ENCODE measurements around the gene TRIM46.
A peak's percentile ranks its signal among the peaks of the same experiment; 100 is the strongest.
"Not testable (repeated sequence)": the region's sequence is repeated elsewhere in the genome, so short reads cannot be mapped to it uniquely, and the experiment has no call there.

The TRIM46 gene

DNA sequence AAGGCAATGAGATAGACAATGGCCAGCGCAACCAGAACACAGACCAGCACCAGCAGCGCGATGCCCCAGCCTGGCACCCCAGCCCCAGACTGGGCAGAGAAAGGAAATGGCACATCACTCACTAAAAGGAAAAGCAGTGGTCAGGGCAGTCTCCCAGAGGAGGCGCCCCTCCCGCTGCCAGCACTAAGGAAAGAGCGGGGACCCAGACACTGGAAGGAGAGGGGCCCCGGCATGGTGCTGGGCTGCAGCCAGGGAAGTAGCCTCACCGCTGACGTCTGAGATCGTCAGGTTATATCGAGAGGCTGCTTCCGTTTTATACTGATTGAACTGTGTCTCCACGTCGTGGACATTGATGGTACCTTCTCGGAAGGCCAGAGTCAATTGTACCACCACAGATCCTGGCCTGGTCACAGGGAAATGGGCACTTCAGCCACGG lies 13.8 kb downstream of the TRIM46 start:
- DNase-seq = no peak

DNA sequence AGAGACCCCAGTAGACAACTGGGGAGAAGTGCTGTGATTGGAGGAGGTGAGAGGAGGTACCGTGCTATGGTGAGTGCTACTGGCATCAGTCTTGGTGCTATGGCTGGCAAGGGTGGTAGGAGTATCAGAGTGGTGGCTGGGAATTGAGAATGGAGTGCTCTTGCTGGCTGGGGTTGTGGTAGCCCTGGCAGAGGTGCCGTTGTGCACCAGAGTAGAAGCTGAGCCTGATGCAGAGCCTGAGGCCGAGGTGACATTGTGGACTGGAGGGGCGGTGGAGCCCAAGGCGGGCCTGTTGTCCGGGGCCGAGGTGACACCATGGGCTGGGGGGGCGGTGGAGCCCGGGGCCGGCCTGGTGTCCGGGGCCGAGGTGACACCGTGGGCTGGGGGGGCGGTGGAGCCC lies 14.6 kb downstream of the TRIM46 start:
- no peak for DNase-seq

DNA sequence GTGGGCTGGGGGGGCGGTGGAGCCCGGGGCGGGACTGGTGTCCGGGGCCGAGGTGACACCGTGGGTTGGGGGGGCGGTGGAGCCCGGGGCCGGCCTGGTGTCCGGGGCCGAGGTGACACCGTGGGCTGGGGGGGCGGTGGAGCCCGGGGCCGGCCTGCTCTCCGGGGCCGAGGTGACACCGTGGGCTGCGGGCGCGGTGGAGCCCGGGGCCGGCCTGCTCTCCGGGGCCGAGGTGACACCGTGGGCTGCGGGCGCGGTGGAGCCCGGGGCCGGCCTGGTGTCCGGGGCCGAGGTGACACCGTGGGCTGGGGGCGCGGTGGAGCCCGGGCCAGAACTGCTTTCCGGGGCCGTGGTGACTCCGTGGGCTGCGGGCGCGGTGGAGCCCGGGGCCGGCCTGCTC lies 16.3 kb downstream of the TRIM46 start:
- not testable (repeated sequence) for DNase-seq

DNA sequence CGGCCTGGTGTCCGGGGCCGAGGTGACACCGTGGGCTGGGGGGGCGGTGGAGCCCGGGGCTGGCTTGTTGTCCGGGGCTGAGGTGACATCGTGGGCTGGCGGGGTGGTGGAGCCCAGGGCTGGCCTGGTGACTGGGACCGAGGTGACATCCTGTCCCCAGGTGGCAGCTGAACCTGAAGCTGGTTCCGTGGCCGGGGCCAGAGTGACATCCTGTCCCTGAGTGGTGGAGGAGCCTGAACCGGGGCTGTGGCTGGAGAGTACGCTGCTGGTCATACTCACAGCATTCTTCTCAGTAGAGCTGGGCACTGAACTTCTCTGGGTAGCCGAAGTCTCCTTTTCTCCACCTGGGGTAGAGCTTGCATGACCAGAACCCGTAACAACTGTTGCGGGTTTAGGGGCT lies 18.3 kb downstream of the TRIM46 start:
- no peak for DNase-seq

DNA sequence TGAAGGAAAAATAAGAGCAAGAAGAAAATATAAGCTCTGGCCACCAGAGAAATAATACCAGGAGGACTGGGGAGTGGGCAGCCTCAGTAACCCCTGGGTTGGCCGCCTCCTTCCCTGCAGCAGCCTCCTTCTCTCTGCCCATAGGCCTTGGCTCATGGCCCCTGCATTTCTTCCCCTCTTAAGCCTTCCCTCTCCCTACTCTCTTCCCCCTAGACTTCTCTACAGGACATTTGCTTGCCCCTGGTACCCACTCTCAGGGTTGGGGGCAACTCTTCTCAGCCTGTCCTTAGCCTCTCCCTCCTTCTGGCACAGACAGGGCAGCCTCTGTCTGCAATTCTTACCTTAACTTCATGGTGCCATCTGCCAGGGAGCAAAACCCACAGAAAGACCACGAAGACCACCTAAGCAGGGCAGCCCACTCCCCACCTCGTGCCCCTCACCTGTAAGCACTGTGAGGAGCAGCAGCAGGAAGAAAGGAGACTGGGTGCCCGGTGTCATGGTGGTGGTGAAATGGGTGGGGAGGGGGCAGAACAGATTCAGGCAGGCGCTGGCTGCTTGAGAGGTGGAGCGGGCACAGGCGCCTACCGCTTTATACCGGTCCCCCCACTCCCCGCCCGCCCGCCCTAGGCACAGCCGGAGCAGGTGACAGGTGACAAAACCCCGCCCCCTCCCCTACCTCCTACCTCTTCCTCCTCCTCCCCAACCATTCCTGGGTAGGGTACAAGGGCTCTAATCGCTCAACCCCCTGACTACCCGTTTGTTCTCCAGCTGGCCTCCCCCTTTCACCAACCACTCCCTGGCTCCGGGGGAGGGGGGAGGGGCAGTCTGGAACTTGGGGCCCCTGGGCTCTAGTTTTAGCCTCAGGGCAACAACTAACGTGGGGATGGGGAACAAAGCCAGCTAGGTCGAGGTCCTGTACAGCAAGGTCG lies 19.0 kb downstream of the TRIM46 start:
- DNase-seq = peak; percentile 66

DNA sequence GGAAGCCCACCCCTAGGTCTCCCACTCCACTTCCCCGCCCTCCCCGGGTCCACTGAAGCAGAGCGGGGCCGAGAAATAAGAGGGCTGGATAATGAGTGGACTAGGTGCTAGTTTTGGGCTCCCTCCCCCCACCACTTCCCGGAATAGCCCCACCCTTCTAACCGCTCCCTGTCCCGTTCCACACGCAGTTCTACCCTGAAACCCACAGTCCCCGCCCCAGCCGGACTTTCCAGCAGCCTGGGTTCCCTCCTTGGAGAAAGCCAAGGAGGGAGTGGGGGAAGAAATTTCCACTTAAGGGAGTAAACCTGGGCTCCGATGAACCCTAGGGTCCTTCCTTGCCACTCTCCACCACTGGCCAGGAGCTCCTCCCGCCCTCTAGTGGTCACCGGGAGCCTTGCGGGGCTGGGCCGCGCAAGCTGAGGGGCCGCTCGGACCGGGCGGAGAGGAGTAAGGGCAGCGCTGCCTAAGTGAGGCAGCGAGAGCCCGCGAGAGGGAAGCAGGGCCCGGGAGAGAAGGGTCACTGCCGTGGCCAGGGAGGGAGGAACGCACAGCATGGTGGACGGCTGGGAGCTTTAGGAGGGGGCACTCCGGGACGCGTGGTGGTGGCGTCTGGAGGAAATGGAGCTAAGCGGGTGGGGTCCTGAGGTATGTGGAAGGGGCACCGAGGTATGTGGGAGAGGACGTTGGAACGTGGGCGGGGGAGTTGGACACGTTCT lies 19.8 kb downstream of the TRIM46 start:
- DNase-seq = peak; percentile 90

DNA sequence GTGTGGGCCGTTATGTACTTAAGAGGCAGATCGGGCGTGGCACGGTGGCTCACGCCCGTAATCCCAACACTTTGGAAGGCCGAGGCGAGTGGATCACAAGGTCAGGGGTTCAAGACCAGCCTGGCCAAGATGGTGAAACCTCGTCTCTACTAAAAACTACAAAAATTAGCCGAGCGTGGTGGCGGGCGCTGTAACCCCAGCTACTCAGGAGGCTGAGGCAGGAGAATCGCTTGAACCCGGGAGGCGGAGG lies 20.3 kb downstream of the TRIM46 start:
- not testable (repeated sequence) for DNase-seq

DNA sequence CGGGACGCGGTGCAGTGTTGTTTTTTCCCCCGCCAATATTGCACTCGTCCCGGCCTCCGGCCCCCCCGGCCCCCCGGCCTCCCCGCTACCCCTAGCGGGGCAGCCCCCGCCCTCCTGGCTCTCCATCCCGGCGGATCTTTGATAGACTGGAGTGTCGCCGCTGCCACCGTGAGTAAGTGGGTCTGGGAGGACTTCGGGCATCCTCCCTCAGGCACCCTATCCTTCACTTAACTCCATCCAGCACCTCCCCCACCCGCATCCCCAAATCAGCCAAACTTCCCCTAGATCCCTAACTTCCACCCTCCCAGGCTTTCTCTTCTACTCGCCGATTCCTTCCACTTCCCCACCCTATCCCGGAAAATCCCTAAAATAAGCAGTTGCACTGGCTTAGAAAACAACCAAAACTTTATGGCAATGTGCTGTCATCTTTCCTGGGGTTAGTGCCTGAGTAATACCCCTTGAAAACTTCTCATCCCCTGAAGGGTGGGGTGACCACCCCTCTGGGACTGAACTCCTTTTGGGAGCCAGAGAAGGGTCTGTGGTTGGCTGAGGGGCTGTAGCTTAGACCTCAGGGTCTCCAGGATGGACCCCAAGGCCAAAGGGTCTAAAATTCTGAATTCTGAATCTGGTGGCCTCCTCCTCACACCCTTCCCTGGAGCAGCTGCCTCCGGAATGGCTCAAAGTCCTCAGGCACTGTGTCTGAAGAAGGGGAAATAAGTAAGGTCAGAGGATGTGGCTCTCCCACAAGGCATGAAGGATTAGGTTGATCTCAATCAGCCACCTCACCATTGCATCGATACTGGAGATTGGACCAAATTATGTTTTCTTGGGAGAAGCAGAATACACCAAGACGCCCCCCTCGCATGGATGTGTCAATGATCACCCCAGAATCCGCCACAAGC lies 21.8 kb downstream of the TRIM46 start:
- no peak for DNase-seq

DNA sequence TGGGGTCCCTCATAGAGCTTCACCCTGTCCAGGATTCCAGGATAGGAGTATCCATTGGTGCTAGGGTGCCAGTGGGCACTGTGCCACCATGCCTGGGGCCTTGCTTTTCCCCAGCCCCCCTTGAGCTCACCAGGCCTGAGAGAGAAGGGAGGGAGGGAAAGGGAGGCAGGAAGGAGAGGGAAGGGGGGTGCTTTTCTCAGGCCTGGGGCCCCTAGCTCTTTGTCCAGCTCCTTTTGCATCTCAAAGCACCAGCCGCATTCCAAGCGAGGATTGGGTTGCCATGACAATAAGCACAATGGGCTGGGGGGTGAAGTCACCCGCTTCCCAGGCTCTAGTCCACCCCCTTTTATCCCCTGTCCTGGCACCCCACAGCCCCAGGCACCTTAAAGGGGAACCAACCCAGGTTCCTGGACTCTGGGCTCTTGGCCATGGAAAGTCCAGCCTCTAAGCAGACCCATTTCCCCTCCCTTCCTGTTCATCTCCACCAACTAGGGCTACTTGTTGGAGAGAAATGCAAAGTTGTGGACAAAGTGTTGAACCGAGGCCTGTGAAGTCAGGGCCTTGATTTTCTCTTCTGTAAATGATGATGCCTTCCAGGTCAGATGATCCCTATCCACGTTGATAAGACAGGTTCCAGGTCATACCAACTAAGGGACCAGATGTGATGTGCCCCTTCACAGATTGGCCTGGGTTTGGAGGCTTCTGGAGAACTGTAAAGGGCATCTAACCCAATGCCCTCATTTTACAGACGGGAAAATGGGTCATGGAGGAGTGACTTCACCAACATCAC lies 22.6 kb downstream of the TRIM46 start:
- no peak for DNase-seq

DNA sequence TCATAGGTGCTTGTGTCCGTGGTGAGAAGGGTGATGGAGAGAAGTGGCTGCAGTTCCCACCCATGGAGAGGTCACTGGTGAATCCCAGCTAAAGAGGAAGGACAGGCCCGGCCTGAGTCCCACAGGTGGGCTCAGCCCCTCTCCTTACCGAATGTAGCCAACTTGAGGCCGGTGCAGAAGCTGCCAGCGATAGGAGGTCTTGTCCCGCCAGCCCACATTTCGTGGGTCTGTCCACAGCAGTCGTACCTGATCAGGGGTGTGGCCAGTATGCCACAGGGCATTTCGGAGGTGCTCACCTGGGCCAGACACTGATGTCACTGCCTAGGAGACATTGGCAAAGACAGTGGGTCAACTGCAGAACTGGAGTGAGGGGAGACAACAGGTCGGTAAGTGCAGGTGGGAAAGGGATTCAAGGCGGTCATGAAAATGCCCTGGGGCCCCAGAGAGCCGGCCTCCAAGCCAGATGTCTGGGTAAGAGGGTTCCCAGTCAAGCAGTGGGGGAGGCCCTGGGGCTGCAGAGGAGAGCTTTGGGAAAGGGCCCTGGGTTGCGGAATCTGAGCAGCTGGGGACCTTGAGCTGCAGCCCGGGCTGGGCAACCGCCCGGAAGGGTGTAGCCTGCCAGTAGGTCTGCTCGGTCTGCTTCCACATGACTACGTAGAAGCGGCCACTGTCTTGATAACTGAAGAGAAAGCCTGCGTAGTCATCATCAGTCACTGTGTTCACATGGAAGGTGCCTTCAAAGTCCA lies 23.4 kb downstream of the TRIM46 start:
- DNase-seq = no peak

DNA sequence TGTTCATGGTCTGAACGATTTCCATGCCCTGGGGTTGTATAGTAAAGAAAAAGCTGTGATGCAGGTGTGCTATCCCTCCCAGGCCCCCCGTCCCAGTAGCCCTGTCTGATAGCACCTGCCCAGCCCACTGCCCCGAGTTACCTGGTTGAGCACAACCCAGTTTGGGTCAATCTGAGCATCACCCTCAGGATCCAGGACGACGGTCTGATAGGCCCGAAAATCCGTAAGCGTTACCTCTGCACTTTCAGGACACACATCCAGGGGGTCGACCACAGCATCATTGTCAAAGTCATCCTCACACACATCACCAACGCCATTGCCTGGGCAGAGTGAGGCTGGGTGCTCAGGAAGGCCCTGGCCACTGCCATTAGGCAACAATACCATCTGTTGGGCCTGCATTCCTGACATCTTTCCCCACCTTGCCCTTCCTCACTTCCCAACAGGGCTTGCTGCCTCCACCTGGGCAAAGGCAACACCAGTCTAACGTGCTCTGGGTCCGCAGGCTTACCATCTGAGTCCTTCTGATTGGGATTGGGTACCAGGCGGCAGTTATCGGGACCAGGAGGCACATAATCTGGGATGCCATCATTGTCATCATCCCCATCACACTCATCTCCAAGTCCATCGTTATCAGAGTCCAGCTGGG lies 24.4 kb downstream of the TRIM46 start:
- DNase-seq = no peak

DNA sequence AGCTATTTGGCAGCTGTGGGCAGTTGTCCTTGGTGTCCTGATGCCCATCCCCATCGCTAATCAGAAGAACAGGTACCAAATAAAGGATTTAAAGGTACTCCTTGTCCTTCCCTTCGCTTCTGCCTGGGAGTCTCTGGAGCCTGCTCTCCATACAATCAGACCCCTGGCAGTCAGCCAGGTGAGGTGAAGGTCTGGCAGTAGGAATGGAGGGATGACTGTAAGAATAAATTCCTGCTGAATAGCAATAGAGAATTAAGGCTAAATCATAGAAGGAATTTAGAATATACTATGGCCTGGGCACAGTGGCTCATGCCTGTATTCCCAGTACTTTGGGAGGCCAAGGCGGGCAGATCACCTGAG lies 24.9 kb downstream of the TRIM46 start:
- DNase-seq = no peak

DNA sequence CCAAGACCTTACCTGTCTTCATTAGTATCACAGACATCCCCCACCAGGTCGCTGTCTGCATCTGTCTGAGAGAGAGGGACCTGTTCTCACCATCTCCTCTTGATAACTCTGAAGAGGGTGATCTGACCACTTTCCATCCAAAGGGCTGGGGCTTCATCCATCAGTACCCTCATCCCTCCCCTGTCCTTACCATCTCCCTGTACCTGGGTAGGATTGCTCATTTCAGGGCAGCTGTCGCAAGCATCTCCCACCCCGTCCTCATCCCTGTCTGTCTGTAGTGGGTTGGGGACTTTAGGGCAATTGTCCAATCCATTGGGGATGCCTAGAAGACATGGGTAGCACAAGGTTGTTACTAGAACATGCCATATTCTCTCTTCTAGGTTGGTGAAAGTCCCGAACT lies 26.1 kb downstream of the TRIM46 start:
- no peak for DNase-seq

DNA sequence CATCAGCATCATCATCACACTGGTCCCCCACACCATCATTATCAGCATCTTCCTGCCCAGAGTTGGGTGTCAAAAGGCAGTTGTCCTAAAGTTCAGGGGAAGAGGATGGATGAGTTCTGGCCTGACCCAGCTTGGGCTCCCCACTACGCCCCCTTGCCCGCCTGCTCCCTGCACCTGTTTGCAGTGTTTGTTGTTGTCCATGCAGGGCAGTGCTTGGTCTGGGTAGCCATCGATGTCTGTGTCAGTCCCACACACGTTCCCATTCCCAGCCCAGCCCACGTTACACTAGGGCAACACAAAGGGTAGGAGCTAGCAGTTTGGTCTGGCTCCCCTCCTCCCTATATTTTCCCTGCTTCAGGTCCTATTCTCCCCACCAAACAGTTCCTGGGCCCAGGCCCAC lies 27.3 kb downstream of the TRIM46 start:
- DNase-seq = no peak

DNA sequence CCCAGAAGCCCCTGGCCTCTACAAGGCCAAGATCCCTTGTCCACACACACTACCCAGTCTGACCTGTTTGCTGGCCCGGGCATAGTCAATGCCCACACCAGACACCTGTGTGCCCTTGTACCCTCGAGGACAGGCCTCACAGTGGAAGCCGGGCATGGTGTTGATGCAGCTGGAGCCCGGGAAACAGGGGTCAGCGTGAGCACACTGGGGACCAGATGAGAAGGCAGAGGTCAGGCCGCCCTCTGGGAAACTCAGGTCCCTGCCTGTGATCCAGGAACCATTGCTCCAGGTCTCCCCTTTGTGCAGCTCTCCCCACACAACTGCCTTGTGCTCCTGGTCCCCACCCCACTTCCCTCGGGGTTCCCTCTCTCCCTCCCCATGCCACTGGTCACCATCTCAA lies 28.5 kb downstream of the TRIM46 start:
- no peak for DNase-seq

DNA sequence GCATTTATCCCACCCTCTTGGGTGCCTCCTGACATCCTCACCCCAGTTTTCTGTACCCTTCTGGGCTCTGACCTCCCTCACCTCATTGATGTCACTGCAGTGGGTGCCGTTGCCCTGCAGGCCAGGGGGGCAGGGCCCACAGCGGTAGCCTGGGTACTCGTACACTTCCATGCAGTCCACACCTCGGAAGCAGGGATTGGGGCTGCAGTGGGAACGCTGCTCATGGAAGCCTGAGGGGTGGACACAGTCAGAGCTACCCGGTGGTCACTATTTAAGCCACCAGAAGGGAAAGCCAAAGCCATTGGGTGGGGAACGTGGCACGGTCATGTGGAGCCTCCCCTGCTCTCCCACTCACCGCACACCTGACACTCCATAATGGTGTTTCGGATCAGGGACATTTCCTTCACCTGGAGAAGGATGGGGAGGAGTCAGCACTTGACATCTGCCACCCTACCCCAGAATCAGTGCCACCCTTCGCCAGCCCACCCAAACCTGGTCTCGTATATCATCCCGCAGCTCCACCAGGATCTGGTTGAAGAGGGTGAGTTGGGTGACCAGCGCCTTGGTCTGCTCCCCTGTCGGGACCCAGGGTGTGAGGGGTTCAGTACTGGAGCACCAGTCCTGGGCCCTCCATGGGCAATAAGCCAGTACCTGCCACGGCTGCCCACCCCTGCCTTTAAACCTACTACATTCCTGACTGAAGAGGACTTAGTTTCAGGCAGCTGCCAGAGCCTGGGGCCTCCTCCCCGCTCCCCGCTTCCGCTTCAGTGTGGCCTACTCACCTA lies 29.3 kb downstream of the TRIM46 start:
- no peak for DNase-seq

DNA sequence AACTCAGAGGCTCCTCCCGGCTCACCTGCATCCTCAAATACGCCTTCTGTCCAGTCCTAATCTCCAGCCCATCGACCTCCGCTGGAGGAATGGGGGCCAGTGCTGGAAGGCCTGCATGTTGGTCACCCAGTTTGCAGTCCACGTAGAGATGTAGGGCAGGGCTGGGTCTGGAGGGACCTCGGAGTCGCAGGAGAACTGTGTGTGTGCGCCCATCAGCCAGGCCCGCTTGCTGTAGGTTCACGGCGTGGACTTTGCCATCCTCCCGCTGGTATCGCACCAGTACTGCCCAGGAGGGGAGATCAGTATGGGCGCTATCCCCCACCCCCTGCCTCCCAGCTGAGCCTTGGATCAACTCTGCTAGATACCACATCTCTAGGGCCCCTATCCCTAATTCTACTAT lies 31.4 kb downstream of the TRIM46 start:
- no peak for DNase-seq

DNA sequence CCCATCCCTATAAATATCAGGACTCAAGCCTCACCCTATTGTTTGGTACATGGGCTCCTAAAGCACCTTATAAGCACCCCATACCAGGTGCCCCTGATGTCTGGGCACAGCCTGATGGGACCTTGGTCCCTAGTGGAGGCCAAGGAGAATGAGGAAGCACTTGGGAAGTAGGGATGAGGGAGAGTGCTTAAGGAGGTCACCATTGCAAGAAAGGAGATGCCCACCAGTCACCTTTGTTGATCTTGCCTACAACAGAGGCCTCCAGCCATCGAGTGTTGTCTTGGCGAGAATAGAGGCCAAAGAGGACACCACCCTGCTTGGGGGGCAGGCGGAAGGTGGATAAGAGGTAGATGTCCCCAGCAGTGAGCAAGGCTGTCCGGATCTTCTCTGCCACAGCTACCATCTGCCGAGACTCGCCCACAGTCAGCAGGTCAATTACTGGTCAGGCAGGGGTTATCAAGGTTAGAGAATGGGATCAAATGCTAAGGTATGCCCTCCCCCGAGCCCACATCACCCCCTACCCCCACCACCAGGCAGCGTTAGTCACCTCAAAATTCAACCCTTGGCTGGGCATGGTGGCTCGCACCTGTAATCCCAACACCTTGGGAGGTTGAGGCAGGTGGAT lies 32.4 kb downstream of the TRIM46 start:
- no peak for DNase-seq

DNA sequence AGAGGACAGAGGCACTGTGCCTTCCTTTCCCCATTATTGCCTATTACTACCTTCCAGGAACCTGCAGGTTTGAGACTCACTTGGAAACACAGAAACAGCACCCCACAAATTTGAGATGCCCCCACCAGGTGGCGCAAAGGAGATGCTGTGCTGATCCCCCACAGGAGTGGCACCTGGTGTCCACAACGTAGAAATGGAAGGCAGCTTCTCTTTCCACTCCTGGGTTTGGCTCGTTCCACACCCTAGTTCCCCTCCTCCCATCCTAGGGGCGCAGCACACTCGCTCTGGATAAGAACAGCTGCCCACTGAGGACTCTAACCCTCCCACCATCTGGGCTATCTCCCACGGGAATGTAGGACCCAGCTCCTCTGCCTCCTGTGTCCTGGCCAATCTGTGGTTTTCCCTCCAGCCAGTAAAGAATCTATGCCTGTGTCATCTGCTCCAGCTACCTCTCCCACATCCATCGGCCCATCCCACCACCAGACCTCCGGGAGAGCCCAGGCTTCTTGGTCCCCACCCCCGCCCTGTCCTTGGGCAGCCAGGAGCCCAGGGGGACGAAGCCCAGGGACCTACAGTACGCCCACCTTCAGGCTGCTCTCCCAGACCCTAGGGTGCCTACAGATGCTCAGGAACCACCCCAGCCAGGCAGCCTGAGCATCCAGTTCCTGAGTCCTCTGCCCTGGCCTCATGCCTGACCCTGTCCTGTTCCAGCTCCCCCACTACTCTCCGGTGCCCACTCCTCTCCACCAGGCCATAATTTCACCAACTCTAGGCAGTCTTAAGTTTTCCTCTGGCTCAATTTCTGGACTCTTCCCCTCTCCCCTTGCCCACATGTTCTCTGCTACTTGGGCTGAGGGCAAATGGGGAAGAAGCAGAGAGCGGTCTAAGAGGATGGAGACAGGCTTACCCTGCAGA lies 33.5 kb downstream of the TRIM46 start:
- DNase-seq = peak; percentile 59

All from DMS79 (cell line).